ENCODE results near the gene SLC17A9. TPM values are rescaled to one million over a fixed set of nuclear protein-coding genes. Genes with fewer than 3 reads are reported as not detected.

Gene SLC17A9
- total RNA-seq, 1 experiment from 2014 or later: 37.6 TPM

DNA sequence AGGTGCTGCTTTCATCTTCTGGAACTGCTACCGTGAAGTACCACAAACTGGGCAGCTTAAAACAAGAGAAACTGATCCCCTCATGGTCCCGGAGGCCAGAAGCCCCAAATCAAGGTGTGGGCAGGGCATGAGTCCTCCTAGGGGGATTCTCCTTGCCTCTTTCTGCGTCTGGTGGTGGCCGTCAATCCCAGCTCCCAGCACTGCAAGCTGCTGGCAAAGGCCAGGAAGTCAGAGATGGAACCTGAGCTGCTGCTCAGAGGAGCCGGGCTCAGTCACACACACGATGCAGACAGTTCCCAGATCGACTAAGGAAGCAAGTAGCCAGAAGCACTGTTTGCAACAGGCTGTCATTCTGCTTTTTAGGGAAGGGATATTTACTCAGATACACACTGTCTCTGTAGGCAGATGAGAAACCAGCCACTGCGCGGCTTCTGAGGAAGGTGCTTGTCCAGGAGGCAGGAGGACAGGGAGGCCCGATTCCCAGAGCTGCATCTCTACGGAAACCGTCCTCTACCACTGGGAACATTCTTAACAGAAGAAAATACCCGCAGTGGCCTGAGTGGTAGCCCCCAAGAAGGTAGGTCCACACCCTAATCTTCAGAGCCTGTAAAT lies 38.8 kb downstream of the SLC17A9 start:
- TF ChIP-seq CTCF (IDR thresholded peaks at IDR 0.05 in 2 of 3, conservative IDR thresholded peaks at IDR 0.05 in 1 of 3; ENCODE audit: borderline replicate concordance in 1 of 3, insufficient read depth in 1 of 3, low read depth in 2 of 3, low read length in 2 of 3) (no peak), POLR2A (IDR thresholded peaks at IDR 0.05; ENCODE audit: borderline replicate concordance, extremely low read depth, insufficient read depth, insufficient read length) (no peak), POLR2AphosphoS5 (IDR thresholded peaks at IDR 0.05; ENCODE audit: low read depth, low read length) (no peak), ZNF274 (IDR thresholded peaks at IDR 0.05; ENCODE audit: low read depth, low read length) (no peak), EZH2phosphoT487 (IDR thresholded peaks at IDR 0.05; ENCODE audit: borderline replicate concordance) (no peak)
- TF ChIP-seq, protein P1, sequence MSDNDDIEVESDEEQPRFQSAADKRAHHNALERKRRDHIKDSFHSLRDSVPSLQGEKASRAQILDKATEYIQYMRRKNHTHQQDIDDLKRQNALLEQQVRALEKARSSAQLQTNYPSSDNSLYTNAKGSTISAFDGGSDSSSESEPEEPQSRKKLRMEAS (IDR thresholded peaks at IDR 0.05): no peak
- BruUV-seq (replicated peaks): no TSS peak
- ATAC-seq: no peak

DNA sequence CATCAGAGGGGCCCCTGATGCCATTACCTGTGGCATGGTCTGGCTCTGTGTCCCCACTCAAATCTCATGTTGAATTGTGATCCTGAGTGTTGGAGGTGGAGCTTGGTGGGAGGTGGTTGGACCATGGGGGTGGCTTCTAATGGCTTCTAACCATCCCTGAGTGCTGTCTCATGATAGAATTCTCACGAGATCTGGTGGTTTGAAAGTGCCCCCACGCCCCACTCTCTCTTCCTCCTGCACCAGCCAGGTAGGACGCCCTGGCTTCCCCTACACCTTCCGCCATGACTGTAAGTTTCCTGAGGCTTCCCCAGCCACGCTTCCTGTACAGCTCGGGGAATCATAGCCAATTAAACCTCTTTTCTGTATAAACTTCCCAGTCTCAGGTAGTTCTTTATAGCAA lies 39.4 kb downstream of the SLC17A9 start:
- ChIA-PET RAD21 (ENCODE audit: low non-redundant PET in 1 of 2, low total read pairs in 2 of 2, uncharacterized antibody in 2 of 2, unreplicated experiment in 2 of 2) (no interaction called here), POLR2A (no interaction called here), CTCF (no interaction called here)
- H3K4me3 ChIP-seq (replicated peaks in 1 of 2; ENCODE audit: low read depth in 1 of 2, low read length in 2 of 2): no peak overlapping the region
- no peak overlapping the region for H3K27ac ChIP-seq (ENCODE audit: low read depth, low read length)
- BruUV-seq (replicated peaks): no TSS peak
- no peak for DNase-seq (ENCODE audit: low read depth, low spot score)
- no peaks in the 10 kb centered on the region for H3K9me2 ChIP-seq (ENCODE audit: insufficient read depth)
- no peaks in the 10 kb centered on the region for H4K20me1 ChIP-seq (ENCODE audit: insufficient read depth)
- no peaks in the 10 kb centered on the region for H3K4me1 ChIP-seq (ENCODE audit: control insufficient read depth in 1 of 2, insufficient read depth in 2 of 2, low read length in 2 of 2)
- H3K4me2 ChIP-seq (ENCODE audit: low read length): no peak overlapping the region
- no peak overlapping the region for H3K9ac ChIP-seq (ENCODE audit: low read length)
- H3K9me3 ChIP-seq (ENCODE audit: control insufficient read depth in 1 of 2, insufficient read depth in 1 of 2, low read depth in 1 of 2, low read length in 2 of 2): no peaks in the 10 kb centered on the region
- no peaks in the 10 kb centered on the region for H3K27me3 ChIP-seq (ENCODE audit: insufficient read depth, low read length)
- no peak overlapping the region for H2AFZ ChIP-seq (ENCODE audit: low read depth, low read length, poor library complexity, severe bottlenecking)
- H3K79me2 ChIP-seq (ENCODE audit: insufficient read depth, low read length): no peaks in the 10 kb centered on the region
- intact Hi-C loops (cut with micrococcal nuclease): no loop called here
- no peak for ATAC-seq
- H3K36me3 ChIP-seq (ENCODE audit: control insufficient read depth in 1 of 2, insufficient read depth in 2 of 2, low read length in 2 of 2): no peaks in the 10 kb centered on the region
- TF ChIP-seq, protein P2, sequence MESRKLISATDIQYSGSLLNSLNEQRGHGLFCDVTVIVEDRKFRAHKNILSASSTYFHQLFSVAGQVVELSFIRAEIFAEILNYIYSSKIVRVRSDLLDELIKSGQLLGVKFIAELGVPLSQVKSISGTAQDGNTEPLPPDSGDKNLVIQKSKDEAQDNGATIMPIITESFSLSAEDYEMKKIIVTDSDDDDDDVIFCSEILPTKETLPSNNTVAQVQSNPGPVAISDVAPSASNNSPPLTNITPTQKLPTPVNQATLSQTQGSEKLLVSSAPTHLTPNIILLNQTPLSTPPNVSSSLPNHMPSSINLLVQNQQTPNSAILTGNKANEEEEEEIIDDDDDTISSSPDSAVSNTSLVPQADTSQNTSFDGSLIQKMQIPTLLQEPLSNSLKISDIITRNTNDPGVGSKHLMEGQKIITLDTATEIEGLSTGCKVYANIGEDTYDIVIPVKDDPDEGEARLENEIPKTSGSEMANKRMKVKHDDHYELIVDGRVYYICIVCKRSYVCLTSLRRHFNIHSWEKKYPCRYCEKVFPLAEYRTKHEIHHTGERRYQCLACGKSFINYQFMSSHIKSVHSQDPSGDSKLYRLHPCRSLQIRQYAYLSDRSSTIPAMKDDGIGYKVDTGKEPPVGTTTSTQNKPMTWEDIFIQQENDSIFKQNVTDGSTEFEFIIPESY (IDR thresholded peaks at IDR 0.05; ENCODE audit: extremely low read depth, insufficient replicate concordance, low read length): no peak
- TF ChIP-seq ZFX (IDR thresholded peaks at IDR 0.05) (no peak), FOSL1 (IDR thresholded peaks at IDR 0.05; ENCODE audit: low read depth) (no peak), CEBPB (IDR thresholded peaks at IDR 0.05; ENCODE audit: low read depth) (no peak), CTCF (IDR thresholded peaks at IDR 0.05 in 2 of 3, conservative IDR thresholded peaks at IDR 0.05 in 1 of 3; ENCODE audit: borderline replicate concordance in 1 of 3, insufficient read depth in 1 of 3, low read depth in 2 of 3, low read length in 2 of 3) (no peak), EZH2 (IDR thresholded peaks at IDR 0.05) (no peak), ZNF274 (IDR thresholded peaks at IDR 0.05; ENCODE audit: low read depth, low read length) (no peak), SP1 (IDR thresholded peaks at IDR 0.05; ENCODE audit: low read depth) (no peak)
- TF ChIP-seq, protein P1 (IDR thresholded peaks at IDR 0.05): no peak

More for the DNA sequence above, 38.8 kb downstream of the SLC17A9 start:
- no peak for DNase-seq (ENCODE audit: low read depth, low spot score)
- Histone ChIP-seq H3K4me2 (ENCODE audit: low read length) (no peak overlapping the region), H4K20me1 (ENCODE audit: insufficient read depth) (no peaks in the 10 kb centered on the region), H3K9me3 (ENCODE audit: control insufficient read depth in 1 of 2, insufficient read depth in 1 of 2, low read depth in 1 of 2, low read length in 2 of 2) (no peaks in the 10 kb centered on the region), H3K79me2 (ENCODE audit: insufficient read depth, low read length) (no peaks in the 10 kb centered on the region), H3K27me3 (ENCODE audit: insufficient read depth, low read length) (no peaks in the 10 kb centered on the region), H3K27ac (ENCODE audit: low read depth, low read length) (no peak overlapping the region), H3K9ac (ENCODE audit: low read length) (no peak overlapping the region), H3K4me3 (replicated peaks in 1 of 2; ENCODE audit: low read depth in 1 of 2, low read length in 2 of 2) (no peak overlapping the region), H3K36me3 (ENCODE audit: control insufficient read depth in 1 of 2, insufficient read depth in 2 of 2, low read length in 2 of 2) (no peaks in the 10 kb centered on the region), H3K4me1 (ENCODE audit: control insufficient read depth in 1 of 2, insufficient read depth in 2 of 2, low read length in 2 of 2) (no peaks in the 10 kb centered on the region), H3K9me2 (ENCODE audit: insufficient read depth) (no peaks in the 10 kb centered on the region), H2AFZ (ENCODE audit: low read depth, low read length, poor library complexity, severe bottlenecking) (no peak overlapping the region)
- POLR2A ChIA-PET: no interaction called here
- RAD21 ChIA-PET (ENCODE audit: low non-redundant PET in 1 of 2, low total read pairs in 2 of 2, uncharacterized antibody in 2 of 2, unreplicated experiment in 2 of 2): no interaction called here
- intact Hi-C loops (cut with micrococcal nuclease): no loop called here
- CTCF ChIA-PET: no interaction called here
